HEK293T (cell line): Measurements from ENCODE around the gene ANKS1A.

Source experiments
- BHLHE40 ChIP-seq: fragments of 450-650 bp; IDR thresholded peaks from 2 replicates; pipeline ENCODE4 v1.6.1; 2016; ENCODE audit warnings: mild to moderate bottlenecking, moderate library complexity, borderline replicate concordance
- CTBP1 ChIP-seq: fragments of 450-650 bp; IDR thresholded peaks from 2 replicates; pipeline ENCODE4 v1.6.1; 2016; ENCODE audit warnings: borderline replicate concordance
- ELF4 ChIP-seq: fragments of 450-650 bp; IDR thresholded peaks from 2 replicates; pipeline ENCODE4 v1.6.1; 2017; ENCODE audit warnings: antibody characterized with exemption
- FOXK2 ChIP-seq: fragments of 450-650 bp; IDR thresholded peaks from 2 replicates; pipeline ENCODE4 v1.6.1; 2016; ENCODE audit warnings: mild to moderate bottlenecking
- HDGF ChIP-seq: fragments of 450-650 bp; IDR thresholded peaks from 2 replicates; pipeline ENCODE4 v1.6.1; 2017; ENCODE audit warnings: antibody characterized with exemption, borderline replicate concordance
- NFRKB ChIP-seq: fragments of 450-650 bp; IDR thresholded peaks from 2 replicates; pipeline ENCODE4 v1.6.1; 2016; ENCODE audit warnings: mild to moderate bottlenecking, moderate library complexity
- PKNOX1 ChIP-seq: fragments of 450-650 bp; IDR thresholded peaks from 2 replicates; pipeline ENCODE4 v1.6.1; 2016
- SUZ12 ChIP-seq: fragments of 450-650 bp; IDR thresholded peaks from 2 replicates; pipeline ENCODE4 v1.6.1; 2016; ENCODE audit warnings: mild to moderate bottlenecking
- ZNF384 ChIP-seq: fragments of 450-650 bp; IDR thresholded peaks from 2 replicates; pipeline ENCODE4 v1.6.1; 2016

- TF ChIP-seq SUZ12 (no peak), PKNOX1 (no peak), CTBP1 (no peak), FOXK2 (no peak), HDGF (no peak), ZNF384 (no peak), ELF4 (no peak), BHLHE40 (no peak), NFRKB (no peak)
Measured at GRCh38 chr6:35105078-35105477, 216.0 kb downstream of the ANKS1A start.
